ENCODE measurements around the gene LPCAT2. TPM values are rescaled to one million over a fixed set of nuclear protein-coding genes. Genes with fewer than 3 reads are reported as not detected.

Gene LPCAT2
- total and polyA plus RNA-seq, 4 donors, result 0.96 to 4.2 (median 2.7) TPM

- no peak for TF ChIP-seq ZBTB33 (IDR thresholded peaks at IDR 0.05)
Observed at GRCh38 chr16:55470533-55471371, 38.1 kb upstream of the LPCAT2 start (continued).

GRCh38 chr16:55471448-55472097 lies 37.3 kb upstream of the LPCAT2 start:
- no peak for DNase-seq (ENCODE audit: low spot score)
- 66% methylated on average over 4 of the region's 4 CpGs for WGBS
- H3K9ac ChIP-seq (ENCODE audit: low read depth in 1 of 2, low read length in 2 of 2), result no peak overlapping the region
- no peak overlapping the region for H3K27ac ChIP-seq (ENCODE audit: low read depth in 1 of 2, low read length in 2 of 2)
- no peaks in the 10 kb centered on the region for H3K27me3 ChIP-seq (ENCODE audit: control insufficient read depth in 4 of 4, insufficient read depth in 4 of 4, low read length in 3 of 4)
- no peaks in the 10 kb centered on the region for H3K9me3 ChIP-seq (ENCODE audit: control insufficient read depth in 4 of 4, low read length in 3 of 4)
- TF ChIP-seq HNF4A (conservative IDR thresholded peaks at IDR 0.05) (no peak), RAD21 (IDR thresholded peaks at IDR 0.05) (no peak), ATF3 (IDR thresholded peaks at IDR 0.05) (no peak), CTCF (IDR thresholded peaks at IDR 0.05; ENCODE audit: low read depth, low read length, missing input control) (no peak), SP1 (IDR thresholded peaks at IDR 0.05) (no peak), HNF4G (IDR thresholded peaks at IDR 0.05) (no peak), GABPA (IDR thresholded peaks at IDR 0.05 in 1 of 2, conservative IDR thresholded peaks at IDR 0.05 in 1 of 2) (no peak), FOXA1 (IDR thresholded peaks at IDR 0.05) (no peak), MAX (IDR thresholded peaks at IDR 0.05) (no peak), REST (IDR thresholded peaks at IDR 0.05) (no peak), NR2F2 (IDR thresholded peaks at IDR 0.05) (no peak), JUND (IDR thresholded peaks at IDR 0.05) (no peak), FOXA2 (IDR thresholded peaks at IDR 0.05) (no peak), YY1 (IDR thresholded peaks at IDR 0.05) (no peak), ZBTB33 (IDR thresholded peaks at IDR 0.05) (no peak), EGR1 (IDR thresholded peaks at IDR 0.05; ENCODE audit: low read depth in 2 of 2) (no peak), RXRA (IDR thresholded peaks at IDR 0.05) (no peak), TAF1 (conservative IDR thresholded peaks at IDR 0.05) (no peak)
- H3K36me3 ChIP-seq (ENCODE audit: control insufficient read depth in 4 of 4, insufficient read depth in 3 of 4, low read depth in 1 of 4, low read length in 3 of 4), result no peaks in the 10 kb centered on the region
- no peaks in the 10 kb centered on the region for H3K4me1 ChIP-seq (ENCODE audit: control insufficient read depth in 4 of 4, insufficient read depth in 4 of 4, low read length in 3 of 4)
- H3K4me3 ChIP-seq (ENCODE audit: low read depth in 1 of 3, low read length in 3 of 3), result no peak overlapping the region

Data from liver (tissue), 9 donors.